Thymus (tissue), 11 donors: ENCODE measurements around the gene TARBP1. TPM values are rescaled to one million over a fixed set of nuclear protein-coding genes. Genes with fewer than 3 reads are reported as not detected.
"Not testable (repeated sequence)": the region's sequence is repeated elsewhere in the genome, so short reads cannot be mapped to it uniquely, and the experiment has no call there.

ENCODE experiments used
- DNase-seq, 9 donors: peaks; one replicate each; pipeline ENCODE4 v3.0.0-alpha.2; 2013; ENCODE audit warnings: low spot score in 9 of 9, low read depth in 6 of 9, missing footprints in 1 of 9
- H3K27ac ChIP-seq, 2 donors: one replicate each; pipeline ENCODE4 v1.5.1; 2013; ENCODE audit warnings: control low read depth in 1 of 2, low read depth in 1 of 2, low read length in 1 of 2, mild to moderate bottlenecking in 1 of 2, moderate library complexity in 1 of 2
- H3K27me3 ChIP-seq, 2 donors: one replicate each; pipeline ENCODE4 v1.5.1; 2013; ENCODE audit warnings: low read length in 1 of 2; ENCODE audit not compliant: control insufficient read depth in 2 of 2, insufficient read depth in 1 of 2
- H3K36me3 ChIP-seq, 2 donors: one replicate each; pipeline ENCODE4 v1.5.1; 2013; ENCODE audit warnings: low read length in 1 of 2, mild to moderate bottlenecking in 1 of 2, moderate library complexity in 1 of 2; ENCODE audit not compliant: control insufficient read depth in 2 of 2, insufficient read depth in 2 of 2
- H3K4me1 ChIP-seq, 2 donors: one replicate each; pipeline ENCODE4 v1.5.1; 2013; ENCODE audit warnings: low read length in 2 of 2; ENCODE audit not compliant: control insufficient read depth in 2 of 2, insufficient read depth in 2 of 2
- H3K4me3 ChIP-seq, 2 donors: one replicate each; pipeline ENCODE4 v1.5.1; 2013; ENCODE audit warnings: low read length in 2 of 2, control low read depth in 1 of 2, mild to moderate bottlenecking in 1 of 2
- H3K9me3 ChIP-seq, 2 donors: one replicate each; pipeline ENCODE4 v1.5.1; 2013; ENCODE audit warnings: low read length in 1 of 2, mild to moderate bottlenecking in 1 of 2; ENCODE audit not compliant: control insufficient read depth in 2 of 2, insufficient read depth in 1 of 2
- WGBS: extraction: QIAGEN DNeasy Blood & Tissue Kit; methylation state at CpG from one replicate; pipeline ENCODE4 v1.1.7; 2013; 5-methylcytosine and 5-hydroxymethylcytosine counted together
- polyA plus RNA-seq: library from polyadenylated mRNA; stranded (reverse); fragments of 200-250 nt; gene quantifications from one replicate; pipeline ENCODE4 v1.2.3, GENCODE V29; 2013
- total RNA-seq: library from RNA; stranded (reverse); fragments of 120-200 nt; gene quantifications from one replicate; pipeline ENCODE4 v1.2.4, GENCODE V29; 2013
- donor health status: healthy.

The TARBP1 gene
- total and polyA plus RNA-seq, 2 donors: 29.0 to 66.3 TPM

DNA sequence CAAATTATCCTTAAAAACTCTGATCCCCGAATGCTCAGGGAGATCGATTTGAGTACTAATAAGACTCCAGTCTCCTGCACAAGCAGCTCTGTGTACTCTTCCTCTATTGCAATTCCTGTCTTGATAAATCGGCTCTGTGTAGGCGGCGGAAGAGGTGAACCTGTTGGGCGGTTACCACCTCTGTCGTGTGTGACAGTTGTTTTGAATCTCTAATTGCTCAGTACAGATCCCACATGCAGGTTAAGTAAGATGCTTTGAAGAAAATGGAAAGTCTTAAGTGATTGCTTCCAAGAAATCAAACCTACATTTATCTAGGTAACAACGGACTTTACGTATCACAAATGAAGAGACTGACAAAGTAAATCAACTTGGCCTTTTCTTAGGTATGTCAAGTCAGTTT lies 70.2 kb downstream of the TARBP1 start:
- H3K4me3 ChIP-seq: no peak overlapping the region
- WGBS: 97% methylated on average over 9 of the region's 9 CpGs

GRCh38 chr1:234406871-234407270 lies 72.1 kb downstream of the TARBP1 start:
- 97% methylated on average over 4 of the region's 4 CpGs for WGBS

More for the DNA sequence above, 70.2 kb downstream of the TARBP1 start:
- no peaks in the 10 kb centered on the region for H3K4me1 ChIP-seq
- DNase-seq: peak in 3 of 9 donors; percentile 6 to 50 (median 21)
- no peak overlapping the region for H3K27ac ChIP-seq
- no peaks in the 10 kb centered on the region for H3K27me3 ChIP-seq
- no peaks in the 10 kb centered on the region for H3K9me3 ChIP-seq
- peaks cover 3 to 28% of the 10 kb centered on the region in 2 donors for H3K36me3 ChIP-seq

GRCh38 chr1:234405676-234406075 lies 73.3 kb downstream of the TARBP1 start:
- H3K4me1 ChIP-seq: peaks cover 0 to 4% of the 10 kb centered on the region in 2 donors
- DNase-seq: no peak
- peaks cover 0 to 14% of the 10 kb centered on the region in 2 donors for H3K36me3 ChIP-seq
- H3K9me3 ChIP-seq: no peaks in the 10 kb centered on the region
- 96% methylated on average over 6 of the region's 6 CpGs for WGBS
- H3K4me3 ChIP-seq: no peak overlapping the region
- H3K27me3 ChIP-seq: no peaks in the 10 kb centered on the region
- peak overlapping the region in 1 of 2 donors; percentile 25 for H3K27ac ChIP-seq

More at GRCh38 chr1:234406871-234407270, 72.1 kb downstream of the TARBP1 start:
- Histone ChIP-seq H3K27me3 (no peaks in the 10 kb centered on the region), H3K27ac (no peak overlapping the region), H3K9me3 (no peaks in the 10 kb centered on the region), H3K4me3 (no peak overlapping the region), H3K36me3 (peaks cover 0 to 16% of the 10 kb centered on the region in 2 donors), H3K4me1 (peaks cover 0 to under 1% of the 10 kb centered on the region in 2 donors)
- no peak for DNase-seq

DNA sequence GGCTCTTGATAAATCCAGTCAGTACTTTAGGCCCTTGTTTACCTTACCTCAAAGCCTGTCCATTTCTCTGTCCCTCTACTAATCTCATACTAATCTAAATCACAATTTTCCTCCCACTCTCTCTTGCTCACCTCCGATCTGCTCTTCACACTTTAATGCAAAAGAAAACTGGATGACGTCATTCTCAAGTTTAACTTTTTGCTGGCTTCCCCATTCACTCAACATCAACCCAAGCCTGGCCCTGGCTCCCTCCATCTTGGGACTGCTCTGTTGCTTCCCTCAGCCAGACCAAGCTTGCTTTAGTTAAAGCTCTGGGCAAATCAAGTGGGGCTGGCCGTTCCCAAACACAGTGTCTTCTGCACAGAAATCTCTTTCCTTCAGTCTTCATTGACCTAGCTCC lies 76.0 kb downstream of the TARBP1 start:
- no peaks in the 10 kb centered on the region for H3K27me3 ChIP-seq
- peaks cover 0 to 4% of the 10 kb centered on the region in 2 donors for H3K4me1 ChIP-seq
- no peak for DNase-seq
- H3K36me3 ChIP-seq: peaks cover 0 to 16% of the 10 kb centered on the region in 2 donors
- H3K4me3 ChIP-seq: no peak overlapping the region
- H3K9me3 ChIP-seq: no peaks in the 10 kb centered on the region
- WGBS: 95% methylated on average over 3 of the region's 3 CpGs
- no peak overlapping the region for H3K27ac ChIP-seq

GRCh38 chr1:234401658-234402057 lies 77.3 kb downstream of the TARBP1 start:
- Histone ChIP-seq H3K9me3 (no peaks in the 10 kb centered on the region), H3K27ac (no peak overlapping the region), H3K4me1 (peaks cover 0 to 4% of the 10 kb centered on the region in 2 donors), H3K4me3 (no peak overlapping the region), H3K27me3 (no peaks in the 10 kb centered on the region), H3K36me3 (peaks cover 0 to 16% of the 10 kb centered on the region in 2 donors)
- WGBS: 98% methylated on average over 3 of the region's 3 CpGs
- peak in 1 of 9 donors; percentile 6 for DNase-seq

DNA sequence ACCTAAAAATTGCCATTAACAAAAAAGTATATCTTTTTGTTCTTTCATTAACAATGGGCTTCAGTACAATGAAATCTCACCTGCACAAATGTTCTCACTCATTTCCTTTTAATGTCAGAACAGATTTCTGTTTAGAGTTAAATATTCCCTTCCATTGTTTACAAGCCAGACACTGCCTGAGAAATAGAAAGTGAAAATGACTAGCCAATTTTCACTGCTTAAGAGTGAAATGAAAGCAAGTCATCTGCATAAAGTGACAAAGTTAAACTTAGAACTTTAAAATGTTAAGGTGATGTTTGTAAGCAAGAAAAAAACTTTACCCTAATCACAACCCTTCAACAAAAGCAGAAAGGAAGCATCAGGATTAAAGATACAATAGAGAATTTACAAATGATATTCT lies 78.2 kb downstream of the TARBP1 start:
- no peak overlapping the region for H3K4me3 ChIP-seq

DNA sequence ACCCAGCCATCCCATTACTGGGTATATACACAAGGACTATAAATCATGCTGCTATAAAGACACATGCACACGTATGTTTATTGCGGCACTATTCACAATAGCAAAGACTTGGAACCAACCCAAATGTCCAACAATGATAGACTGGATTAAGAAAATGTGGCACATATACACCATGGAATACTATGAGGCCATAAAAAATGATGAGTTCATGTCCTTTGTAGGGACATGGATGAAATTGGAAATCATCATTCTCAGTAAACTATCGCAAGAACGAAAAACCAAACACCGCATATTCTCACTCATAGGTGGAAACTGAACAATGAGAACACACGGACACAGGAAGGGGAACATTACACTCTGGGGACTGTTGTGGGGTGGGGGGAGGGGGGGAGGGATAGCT lies 79.5 kb downstream of the TARBP1 start:
- not testable (repeated sequence) for H3K4me1 ChIP-seq, H3K4me3 ChIP-seq, H3K27ac ChIP-seq, DNase-seq, H3K9me3 ChIP-seq, H3K27me3 ChIP-seq
- peaks cover 0 to 14% of the 10 kb centered on the region in 2 donors for H3K36me3 ChIP-seq
- 96% methylated on average over 6 of the region's 6 CpGs for WGBS

More for the DNA sequence above, 78.2 kb downstream of the TARBP1 start:
- peak overlapping the region in 1 of 2 donors; percentile 32 for H3K27ac ChIP-seq
- no peaks in the 10 kb centered on the region for H3K27me3 ChIP-seq
- DNase-seq: peak in 4 of 9 donors; percentile 6 to 52 (median 14)
- H3K36me3 ChIP-seq: peaks cover 0 to 17% of the 10 kb centered on the region in 2 donors
- peaks cover 0 to 4% of the 10 kb centered on the region in 2 donors for H3K4me1 ChIP-seq
- H3K9me3 ChIP-seq: no peaks in the 10 kb centered on the region

GRCh38 chr1:234398849-234399381 lies 80.1 kb downstream of the TARBP1 start:
- Histone ChIP-seq H3K27me3 (no peaks in the 10 kb centered on the region), H3K4me1 (peaks cover 0 to 4% of the 10 kb centered on the region in 2 donors), H3K9me3 (no peaks in the 10 kb centered on the region), H3K27ac (no peak overlapping the region), H3K4me3 (no peak overlapping the region), H3K36me3 (peaks cover 0 to 18% of the 10 kb centered on the region in 2 donors)
- DNase-seq: peak in 1 of 9 donors; percentile 7
- WGBS: 27% methylated on average over 8 of the region's 8 CpGs

GRCh38 chr1:234397732-234398131 lies 81.2 kb downstream of the TARBP1 start:
- Histone ChIP-seq H3K27me3 (no peaks in the 10 kb centered on the region), H3K9me3 (no peaks in the 10 kb centered on the region), H3K27ac (no peak overlapping the region), H3K36me3 (peaks cover 5 to 24% of the 10 kb centered on the region in 2 donors), H3K4me1 (peaks cover 0 to 4% of the 10 kb centered on the region in 2 donors), H3K4me3 (no peak overlapping the region)
- 64% methylated on average over 3 of the region's 5 CpGs for WGBS
- DNase-seq: no peak
